AG04450 (cell line): ENCODE measurements around the gene UBE2L5. TPM values are rescaled to one million over a fixed set of nuclear protein-coding genes. Genes with fewer than 3 reads are reported as not detected.

Experiments
- CTCF ChIA-PET: fragments of 300-600, 350-600 bp; formaldehyde crosslinking; extraction: SDS; loops from one replicate; lab custom pipeline; 2022; ENCODE audit warnings: antibody characterized with exemption, inconsistent platforms; lab: Charles Lee
- POLR2A ChIA-PET: fragments of 350-600 bp; formaldehyde crosslinking; extraction: SDS; loops from one replicate; lab custom pipeline; 2021; ENCODE audit warnings: antibody characterized with exemption, inconsistent platforms; lab: Yijun Ruan, JAX
- DNase-seq: peaks from one replicate; pipeline ENCODE4 v3.0.0-alpha.2; 2011; ENCODE audit warnings: low read depth, low spot score
- H3K27ac ChIP-seq: one replicate; pipeline ENCODE4 v1.5.1; 2012; ENCODE audit warnings: low read depth, low read length, control low read depth
- H3K27me3 ChIP-seq: one replicate; pipeline ENCODE4 v1.6.0; 2012; ENCODE audit warnings: low read length; ENCODE audit not compliant: control insufficient read depth, insufficient read depth
- H3K4me3 ChIP-seq: 2 replicates; pipeline ENCODE4 v1.5.1; 2011; ENCODE audit warnings: mild to moderate bottlenecking, low read depth, low read length, control low read depth
- H3K9me3 ChIP-seq: 2 replicates; pipeline ENCODE4 v1.5.1; 2012; ENCODE audit warnings: low read length; ENCODE audit not compliant: control insufficient read depth, insufficient read depth
- polyA plus RNA-seq: library from polyadenylated mRNA; depleted of rRNA; stranded (reverse); fragments of >200 nt; gene quantifications from 2 replicates; pipeline ENCODE4 v1.2.3, GENCODE V29; 2011
- TF ChIP-seq, protein P1 (sequence below): IDR thresholded peaks from 2 replicates; pipeline ENCODE4 v1.5.1; 2011; ENCODE audit warnings: low read depth, low read length, control low read depth, inconsistent platforms

Gene UBE2L5
- polyA plus RNA-seq, 1 experiment = 0.81 TPM

DNA sequence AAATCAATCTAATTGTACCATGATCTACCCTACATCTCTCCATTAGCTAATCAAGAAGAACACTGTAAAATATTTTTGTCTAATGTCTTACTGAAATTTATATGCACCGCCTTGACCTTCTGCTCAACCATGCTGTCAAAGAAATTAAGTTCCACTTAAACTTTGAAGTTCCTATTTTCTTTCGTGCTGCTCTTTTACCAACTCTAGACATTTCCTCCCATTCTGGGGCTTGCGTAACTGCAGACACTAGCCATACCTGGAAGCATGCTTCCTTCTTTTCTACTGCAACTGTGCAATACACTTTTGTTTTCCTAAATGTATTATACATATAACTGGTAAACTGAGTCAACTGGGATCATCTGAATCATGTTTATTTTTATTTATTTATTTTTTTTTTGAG, 8.5 kb upstream of the UBE2L5 start:
- no peak for DNase-seq
- H3K27ac ChIP-seq = no peak overlapping the region
- CTCF ChIA-PET = no interaction called here
- POLR2A ChIA-PET = no interaction called here
- TF ChIP-seq, protein P1, sequence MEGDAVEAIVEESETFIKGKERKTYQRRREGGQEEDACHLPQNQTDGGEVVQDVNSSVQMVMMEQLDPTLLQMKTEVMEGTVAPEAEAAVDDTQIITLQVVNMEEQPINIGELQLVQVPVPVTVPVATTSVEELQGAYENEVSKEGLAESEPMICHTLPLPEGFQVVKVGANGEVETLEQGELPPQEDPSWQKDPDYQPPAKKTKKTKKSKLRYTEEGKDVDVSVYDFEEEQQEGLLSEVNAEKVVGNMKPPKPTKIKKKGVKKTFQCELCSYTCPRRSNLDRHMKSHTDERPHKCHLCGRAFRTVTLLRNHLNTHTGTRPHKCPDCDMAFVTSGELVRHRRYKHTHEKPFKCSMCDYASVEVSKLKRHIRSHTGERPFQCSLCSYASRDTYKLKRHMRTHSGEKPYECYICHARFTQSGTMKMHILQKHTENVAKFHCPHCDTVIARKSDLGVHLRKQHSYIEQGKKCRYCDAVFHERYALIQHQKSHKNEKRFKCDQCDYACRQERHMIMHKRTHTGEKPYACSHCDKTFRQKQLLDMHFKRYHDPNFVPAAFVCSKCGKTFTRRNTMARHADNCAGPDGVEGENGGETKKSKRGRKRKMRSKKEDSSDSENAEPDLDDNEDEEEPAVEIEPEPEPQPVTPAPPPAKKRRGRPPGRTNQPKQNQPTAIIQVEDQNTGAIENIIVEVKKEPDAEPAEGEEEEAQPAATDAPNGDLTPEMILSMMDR = no peak
- no peak overlapping the region for H3K4me3 ChIP-seq
- H3K27me3 ChIP-seq = no peaks in the 10 kb centered on the region
- H3K9me3 ChIP-seq = no peaks in the 10 kb centered on the region

DNA sequence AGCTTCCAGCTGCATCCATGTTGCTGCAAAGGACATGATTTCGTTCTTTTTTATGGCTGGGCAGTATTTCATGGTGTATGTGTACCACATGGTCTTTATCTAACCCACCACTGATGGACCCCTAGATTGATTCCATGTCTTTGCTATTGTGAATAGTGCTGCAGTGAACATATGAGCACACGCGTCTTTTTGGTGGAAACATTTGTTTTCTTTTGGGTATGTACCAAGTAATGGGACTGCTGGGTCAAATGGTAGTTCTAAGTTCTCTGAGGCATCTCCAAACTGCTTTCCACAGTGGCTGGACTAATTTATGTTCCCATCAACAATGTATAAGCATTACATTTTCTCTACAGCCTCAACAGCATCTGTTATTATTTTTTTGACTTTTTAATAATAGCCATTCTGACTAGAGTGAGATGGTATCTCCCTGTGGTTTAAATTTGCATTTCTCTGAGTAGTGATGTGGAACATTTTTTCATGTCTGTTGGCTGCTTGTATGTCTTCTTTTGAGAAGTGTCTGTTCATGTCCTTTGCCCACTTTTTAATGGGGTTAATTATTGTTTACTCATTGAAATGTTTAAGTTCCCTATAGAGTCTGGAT, 6.8 kb upstream of the UBE2L5 start:
- Histone ChIP-seq H3K4me3 (no peak overlapping the region), H3K27me3 (no peaks in the 10 kb centered on the region), H3K9me3 (no peaks in the 10 kb centered on the region), H3K27ac (no peak overlapping the region)
- TF ChIP-seq, protein P1 = no peak
- DNase-seq = no peak
- CTCF ChIA-PET = interaction anchor here (1.2 kb wide), 1 partner anchor 8 kb away, joined by 3 read pairs; no protein-coding TSS in a partner anchor
- POLR2A ChIA-PET = no interaction called here

GRCh38 chr13:30416471-30416870, 5.8 kb upstream of the UBE2L5 start:
- ChIA-PET POLR2A (no interaction called here), CTCF (interaction anchor here (1.2 kb wide), 1 partner anchor 9 kb away, joined by 3 read pairs; no protein-coding TSS in a partner anchor)
- DNase-seq = no peak
- TF ChIP-seq, protein P1 = no peak
- no peaks in the 10 kb centered on the region for H3K9me3 ChIP-seq
- H3K4me3 ChIP-seq = no peak overlapping the region
- H3K27me3 ChIP-seq = no peaks in the 10 kb centered on the region
- no peak overlapping the region for H3K27ac ChIP-seq

DNA sequence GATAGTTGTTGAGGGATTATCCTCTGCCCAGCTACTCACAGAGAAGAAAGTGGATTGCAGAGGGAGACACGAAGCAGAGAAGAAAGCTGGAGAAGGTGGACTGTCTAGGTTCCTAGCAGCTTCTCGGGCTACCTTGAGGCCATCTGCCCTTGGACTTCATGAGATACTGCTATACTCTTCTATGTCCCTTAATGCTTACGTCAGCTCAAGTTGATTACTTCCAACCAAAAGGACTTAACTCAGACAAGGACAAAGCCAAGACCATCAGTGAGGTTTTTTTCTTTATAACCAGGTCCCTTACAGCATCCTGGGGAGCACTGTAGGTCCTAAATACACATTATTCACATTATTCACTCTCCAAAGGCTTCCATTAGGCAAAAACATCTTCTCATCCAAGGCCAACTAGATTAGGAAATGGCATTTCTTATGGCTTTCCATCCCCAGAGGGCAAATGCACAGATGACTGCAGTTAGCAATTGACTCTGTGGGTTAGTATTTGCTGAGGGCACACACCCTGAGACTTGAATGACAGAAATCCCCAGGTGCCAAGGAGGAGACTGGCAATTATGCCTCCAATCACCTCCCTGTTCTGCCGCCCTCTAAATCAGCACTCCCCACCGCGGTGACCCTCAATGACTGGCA, 4.1 kb upstream of the UBE2L5 start:
- CTCF ChIA-PET = interaction anchor here (1.3 kb wide), 1 partner anchor 11 kb away, joined by 4 read pairs; no protein-coding TSS in a partner anchor

More for the DNA sequence above, 4.1 kb upstream of the UBE2L5 start:
- Histone ChIP-seq H3K9me3 (no peaks in the 10 kb centered on the region), H3K27ac (no peak overlapping the region), H3K27me3 (no peaks in the 10 kb centered on the region), H3K4me3 (no peak overlapping the region)
- TF ChIP-seq, protein P1 = no peak
- no peak for DNase-seq
- POLR2A ChIA-PET = no interaction called here
